Measurements from ENCODE around the gene SMAD3. TPM values are rescaled to one million over a fixed set of nuclear protein-coding genes. Genes with fewer than 3 reads are reported as not detected.

SMAD3 gene
- total and polyA plus RNA-seq, 10 of the 15 experiments (the other 5 are each of a cell fraction or from before 2014, with no cell fraction given) = 5.6 to 43.2 (median 16.0) TPM

GRCh38 chr15:67192185-67192820 lies 126.9 kb downstream of the SMAD3 start:
- TF ChIP-seq TCF3 (IDR thresholded peaks at IDR 0.05; ENCODE audit: borderline replicate concordance, insufficient read depth, low read depth, low read length) = no peak
- peak; percentile 46; the same call in 1 of the 2 replicates for TF ChIP-seq POLR2A (IDR thresholded peaks at IDR 0.05; ENCODE audit: low read depth, low read length)
- no peak for ATAC-seq
- no peak overlapping the region for H2AFZ ChIP-seq (ENCODE audit: control insufficient read depth, low read depth, low read length)
- H3K4me2 ChIP-seq (ENCODE audit: control insufficient read depth, insufficient read depth) = no peak overlapping the region
- no peaks in the 10 kb centered on the region for H4K20me1 ChIP-seq (ENCODE audit: control insufficient read depth, insufficient read depth)
- ChIA-PET RAD21 (ENCODE audit: unreplicated experiment) (no interaction called here), CTCF (no interaction called here), POLR2A (interaction anchor here (0.5 to 1.4 kb wide), 2 partner anchors 14 to 38 kb away, joined by 3 read pairs; no protein-coding TSS in a partner anchor), SMC1A (ENCODE audit: uncharacterized antibody, unreplicated experiment) (no interaction called here)
- BruUV-seq (replicated peaks) = no TSS peak
- intact Hi-C loops (cut with micrococcal nuclease; ENCODE audit: unreplicated experiment) (no loop called here), in situ Hi-C loops (cut with MboI) (no loop called here)
- DNase-seq (ENCODE audit: low read depth, low spot score) = no peak
- H3K27ac ChIP-seq (ENCODE audit: control insufficient read depth, insufficient read depth) = no peak overlapping the region
- no peaks in the 10 kb centered on the region for H3K9me3 ChIP-seq (replicated peaks; ENCODE audit: control insufficient read depth, insufficient read depth, low read length)
- 80% methylated on average over 5 of the region's 5 CpGs for WGBS (ENCODE audit: insufficient coverage, insufficient replicate concordance, low lambda C conversion rate, missing lambda C conversion rate)
- H3K36me3 ChIP-seq (ENCODE audit: control insufficient read depth in 2 of 2, insufficient read depth in 2 of 2, low read length in 1 of 2) = peaks cover 17 to 23% of the 10 kb centered on the region in 2 experiments; a peak in 3 of 4 replicates
- no peaks in the 10 kb centered on the region for H3K4me1 ChIP-seq (ENCODE audit: control insufficient read depth, insufficient read depth, low read length)
- no peak overlapping the region for H3K4me3 ChIP-seq
- no peaks in the 10 kb centered on the region for H3K79me2 ChIP-seq (ENCODE audit: control insufficient read depth, insufficient read depth, low read length)
- no peaks in the 10 kb centered on the region for H3K27me3 ChIP-seq (replicated peaks in 1 of 2; ENCODE audit: control insufficient read depth in 2 of 2, insufficient read depth in 2 of 2, low read length in 1 of 2)
- H3K9ac ChIP-seq (ENCODE audit: control insufficient read depth, insufficient read depth, low read length) = no peak overlapping the region
- no peak for FAIRE-seq

DNA sequence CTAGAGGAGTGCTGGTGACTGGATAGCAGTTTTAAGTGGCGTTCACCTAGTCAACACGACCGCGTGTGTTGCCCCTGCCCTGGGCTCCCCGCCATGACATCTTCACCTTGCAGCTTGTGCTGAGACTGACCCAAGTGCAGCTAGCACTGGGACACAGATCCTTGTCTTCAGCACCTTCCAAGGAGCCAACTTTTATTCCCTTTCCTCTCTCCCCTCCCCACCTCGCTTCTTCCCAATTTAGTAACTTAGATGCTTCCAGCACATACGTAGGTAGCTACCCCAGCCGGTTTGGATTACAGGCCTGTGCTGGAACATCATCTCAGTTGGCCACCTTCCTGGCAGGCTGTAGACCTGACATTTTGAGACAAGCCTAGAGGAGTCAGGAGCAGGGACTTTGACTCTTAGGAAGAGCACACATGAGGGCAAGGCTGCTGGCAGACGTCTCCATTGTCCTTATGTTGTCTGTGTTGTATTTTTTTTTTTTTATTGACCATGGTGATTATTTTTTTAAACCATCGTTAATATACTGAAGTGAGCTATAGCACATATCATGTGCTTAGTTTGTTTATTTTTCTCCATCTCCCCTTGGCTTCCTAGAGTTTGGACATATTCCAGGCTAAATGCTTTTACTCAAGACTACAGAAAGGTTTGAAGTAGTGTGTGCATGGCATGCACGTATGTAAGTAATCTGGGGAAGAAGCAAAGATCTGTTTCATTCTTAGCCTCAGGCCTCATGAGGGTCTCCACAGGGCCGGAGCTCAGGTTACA lies 128.0 kb downstream of the SMAD3 start:
- Histone ChIP-seq H3K9me3 (replicated peaks; ENCODE audit: control insufficient read depth, insufficient read depth, low read length) (no peaks in the 10 kb centered on the region), H3K79me2 (ENCODE audit: control insufficient read depth, insufficient read depth, low read length) (no peaks in the 10 kb centered on the region), H3K4me2 (ENCODE audit: control insufficient read depth, insufficient read depth) (no peak overlapping the region), H3K27ac (ENCODE audit: control insufficient read depth, insufficient read depth) (no peak overlapping the region), H3K27me3 (replicated peaks in 1 of 2; ENCODE audit: control insufficient read depth in 2 of 2, insufficient read depth in 2 of 2, low read length in 1 of 2) (no peaks in the 10 kb centered on the region), H3K9ac (ENCODE audit: control insufficient read depth, insufficient read depth, low read length) (no peak overlapping the region), H3K4me3 (no peak overlapping the region), H4K20me1 (ENCODE audit: control insufficient read depth, insufficient read depth) (no peaks in the 10 kb centered on the region), H3K4me1 (ENCODE audit: control insufficient read depth, insufficient read depth, low read length) (peaks cover 6% of the 10 kb centered on the region), H3K36me3 (ENCODE audit: control insufficient read depth in 2 of 2, insufficient read depth in 2 of 2, low read length in 1 of 2) (peaks cover 13 to 18% of the 10 kb centered on the region in 2 experiments; a peak in 3 of 4 replicates), H2AFZ (ENCODE audit: control insufficient read depth, low read depth, low read length) (no peak overlapping the region)
- TF ChIP-seq POLR2A (IDR thresholded peaks at IDR 0.05; ENCODE audit: low read depth, low read length) (peak; percentile 44; the same call in 1 of the 2 replicates), DPF2 (IDR thresholded peaks at IDR 0.05) (no peak), BRCA1 (IDR thresholded peaks at IDR 0.05; ENCODE audit: low read depth, low read length) (no peak), JUND (IDR thresholded peaks at IDR 0.05; ENCODE audit: low read depth, low read length) (no peak), IRF4 (IDR thresholded peaks at IDR 0.05; ENCODE audit: low read depth, low read length) (no peak), ETV6 (conservative IDR thresholded peaks at IDR 0.05 in 1 of 2, IDR thresholded peaks at IDR 0.05 in 1 of 2; ENCODE audit: borderline replicate concordance in 1 of 2, low read depth in 1 of 2) (no peak)
- intact Hi-C loops (cut with micrococcal nuclease; ENCODE audit: unreplicated experiment) = no loop called here
- FAIRE-seq (no peak), DNase-seq (ENCODE audit: low read depth, low spot score) (no peak), ATAC-seq (no peak)
- POLR2A ChIA-PET = no interaction called here
- RAD21 ChIA-PET (ENCODE audit: unreplicated experiment) = interaction anchor here (1.4 kb wide), 1 partner anchor 247 kb away, joined by 4 read pairs; no protein-coding TSS in a partner anchor
- CTCF ChIA-PET = no interaction called here
- WGBS (ENCODE audit: insufficient coverage, insufficient replicate concordance, low lambda C conversion rate, missing lambda C conversion rate) = 90% methylated on average over 12 of the region's 12 CpGs
- SMC1A ChIA-PET (ENCODE audit: uncharacterized antibody, unreplicated experiment) = no interaction called here
- BruUV-seq (replicated peaks) = no TSS peak
- in situ Hi-C loops (cut with MboI) = no loop called here
